Thyroid gland (tissue), 4 donors: ENCODE data around the gene AGBL5.

Experiments
- CTCF ChIP-seq, 6 experiments: fragments of 200-600 bp in 3 of 6; fragments of 450-650 bp in 3 of 6; sonication (generic) in 3 of 6; IDR thresholded peaks; one replicate each; pipeline ENCODE4 v1.5.1; 2016 to 2019; ENCODE audit warnings: antibody characterized with exemption in 6 of 6, mild to moderate bottlenecking in 2 of 6, inconsistent platforms in 1 of 6, moderate library complexity in 1 of 6
- POLR2A ChIP-seq, 2 donors: fragments of 450-650 bp; IDR thresholded peaks; one replicate each; pipeline ENCODE4 v1.6.1; 2017; ENCODE audit warnings: antibody characterized with exemption in 2 of 2, mild to moderate bottlenecking in 2 of 2, moderate library complexity in 1 of 2

- TF ChIP-seq POLR2A (IDR thresholded peaks at IDR 0.05), result no peak
- TF ChIP-seq CTCF (IDR thresholded peaks at IDR 0.05), result no peak
These were observed 44.7 kb upstream of the AGBL5 start for GRCh38 chr2:27006602-27007415.
